Measurements from ENCODE around the gene CFAP54. TPM values are rescaled to one million over a fixed set of nuclear protein-coding genes. Genes with fewer than 3 reads are reported as not detected.

CFAP54 gene
- total RNA-seq, 1 experiment from 2014 or later, result 0.09 TPM

DNA sequence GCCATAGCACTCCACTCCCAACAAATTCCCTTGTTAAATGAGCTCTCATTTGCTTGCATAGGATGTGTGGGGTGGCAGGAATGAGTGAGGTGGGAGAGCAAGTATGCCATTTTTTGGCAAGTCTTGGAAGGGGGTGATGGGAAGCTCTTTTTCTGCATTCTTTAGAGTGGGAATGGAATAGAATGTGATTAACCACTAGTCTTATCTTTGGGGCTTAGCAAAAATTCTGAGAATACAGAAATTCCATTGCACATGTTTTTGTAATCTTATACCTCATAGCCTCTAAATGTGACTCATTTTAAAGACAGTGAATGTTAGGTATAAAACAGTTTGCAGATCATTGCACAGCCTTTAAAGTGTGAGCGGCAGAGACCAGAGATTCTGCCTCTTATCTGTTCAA is 389.3 kb downstream of the CFAP54 start:
- ChIA-PET CTCF (no interaction called here), POLR2A (no interaction called here)
- H3K27ac Mint-ChIP-seq, result no peak overlapping the region
- ATAC-seq (no peak), DNase-seq (ENCODE audit: low spot score) (no peak)
- H3K4me3 Mint-ChIP-seq, result no peak overlapping the region
- no peak for TF ChIP-seq NFATC4 (CRISPR knock-in tag; IDR thresholded peaks at IDR 0.05)
- no peak for TF ChIP-seq GRHL2 (CRISPR knock-in tag; IDR thresholded peaks at IDR 0.05; ENCODE audit: insufficient replicate concordance, severe bottlenecking)
- no peaks in the 10 kb centered on the region for H3K4me1 Mint-ChIP-seq
- peaks cover 9% of the 10 kb centered on the region for H3K9me3 Mint-ChIP-seq
- no peaks in the 10 kb centered on the region for H3K36me3 Mint-ChIP-seq
- no peaks in the 10 kb centered on the region for H3K27me3 Mint-ChIP-seq (ENCODE audit: low read depth)

DNA sequence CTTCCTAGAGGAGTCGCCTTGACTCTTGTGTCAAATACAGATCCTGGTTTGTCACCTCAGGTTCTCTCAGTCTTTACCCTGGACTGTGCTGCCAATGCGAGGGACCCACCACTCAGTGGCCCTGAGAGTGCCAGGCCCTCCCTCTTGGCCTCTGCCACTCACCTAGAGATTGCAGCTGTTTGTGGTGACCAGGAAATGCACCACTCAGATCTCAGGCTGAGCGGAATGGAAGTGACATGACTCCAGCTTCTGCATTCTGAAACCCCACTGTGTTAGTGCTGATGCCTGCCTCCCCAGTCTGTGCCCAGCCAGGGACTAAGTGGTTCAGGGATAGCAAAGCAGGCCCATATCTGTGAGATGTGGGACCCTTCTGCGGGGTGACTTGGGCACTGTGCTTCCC is 389.9 kb downstream of the CFAP54 start:
- H3K4me3 Mint-ChIP-seq, result no peak overlapping the region
- ATAC-seq (no peak), DNase-seq (ENCODE audit: low spot score) (no peak)
- no peaks in the 10 kb centered on the region for H3K36me3 Mint-ChIP-seq
- TF ChIP-seq, protein P1, sequence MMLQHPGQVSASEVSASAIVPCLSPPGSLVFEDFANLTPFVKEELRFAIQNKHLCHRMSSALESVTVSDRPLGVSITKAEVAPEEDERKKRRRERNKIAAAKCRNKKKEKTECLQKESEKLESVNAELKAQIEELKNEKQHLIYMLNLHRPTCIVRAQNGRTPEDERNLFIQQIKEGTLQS (CRISPR knock-in tag; conservative IDR thresholded peaks at IDR 0.05), result no peak
- TF ChIP-seq, protein P2, sequence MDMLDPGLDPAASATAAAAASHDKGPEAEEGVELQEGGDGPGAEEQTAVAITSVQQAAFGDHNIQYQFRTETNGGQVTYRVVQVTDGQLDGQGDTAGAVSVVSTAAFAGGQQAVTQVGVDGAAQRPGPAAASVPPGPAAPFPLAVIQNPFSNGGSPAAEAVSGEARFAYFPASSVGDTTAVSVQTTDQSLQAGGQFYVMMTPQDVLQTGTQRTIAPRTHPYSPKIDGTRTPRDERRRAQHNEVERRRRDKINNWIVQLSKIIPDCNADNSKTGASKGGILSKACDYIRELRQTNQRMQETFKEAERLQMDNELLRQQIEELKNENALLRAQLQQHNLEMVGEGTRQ (CRISPR knock-in tag; IDR thresholded peaks at IDR 0.05), result no peak
- no peak for TF ChIP-seq ETV6 (CRISPR knock-in tag; IDR thresholded peaks at IDR 0.05)
- TF ChIP-seq ZNF396 (CRISPR knock-in tag; IDR thresholded peaks at IDR 0.05; ENCODE audit: borderline replicate concordance), result no peak
- no peak for TF ChIP-seq JUN (CRISPR knock-in tag; IDR thresholded peaks at IDR 0.05)
- TF ChIP-seq, protein P3, sequence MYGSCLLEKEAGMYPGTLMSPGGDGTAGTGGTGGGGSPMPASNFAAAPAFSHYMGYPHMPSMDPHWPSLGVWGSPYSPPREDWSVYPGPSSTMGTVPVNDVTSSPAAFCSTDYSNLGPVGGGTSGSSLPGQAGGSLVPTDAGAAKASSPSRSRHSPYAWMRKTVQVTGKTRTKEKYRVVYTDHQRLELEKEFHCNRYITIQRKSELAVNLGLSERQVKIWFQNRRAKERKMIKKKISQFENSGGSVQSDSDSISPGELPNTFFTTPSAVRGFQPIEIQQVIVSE (CRISPR knock-in tag; IDR thresholded peaks at IDR 0.05; ENCODE audit: borderline replicate concordance), result no peak
- TF ChIP-seq, protein P4, sequence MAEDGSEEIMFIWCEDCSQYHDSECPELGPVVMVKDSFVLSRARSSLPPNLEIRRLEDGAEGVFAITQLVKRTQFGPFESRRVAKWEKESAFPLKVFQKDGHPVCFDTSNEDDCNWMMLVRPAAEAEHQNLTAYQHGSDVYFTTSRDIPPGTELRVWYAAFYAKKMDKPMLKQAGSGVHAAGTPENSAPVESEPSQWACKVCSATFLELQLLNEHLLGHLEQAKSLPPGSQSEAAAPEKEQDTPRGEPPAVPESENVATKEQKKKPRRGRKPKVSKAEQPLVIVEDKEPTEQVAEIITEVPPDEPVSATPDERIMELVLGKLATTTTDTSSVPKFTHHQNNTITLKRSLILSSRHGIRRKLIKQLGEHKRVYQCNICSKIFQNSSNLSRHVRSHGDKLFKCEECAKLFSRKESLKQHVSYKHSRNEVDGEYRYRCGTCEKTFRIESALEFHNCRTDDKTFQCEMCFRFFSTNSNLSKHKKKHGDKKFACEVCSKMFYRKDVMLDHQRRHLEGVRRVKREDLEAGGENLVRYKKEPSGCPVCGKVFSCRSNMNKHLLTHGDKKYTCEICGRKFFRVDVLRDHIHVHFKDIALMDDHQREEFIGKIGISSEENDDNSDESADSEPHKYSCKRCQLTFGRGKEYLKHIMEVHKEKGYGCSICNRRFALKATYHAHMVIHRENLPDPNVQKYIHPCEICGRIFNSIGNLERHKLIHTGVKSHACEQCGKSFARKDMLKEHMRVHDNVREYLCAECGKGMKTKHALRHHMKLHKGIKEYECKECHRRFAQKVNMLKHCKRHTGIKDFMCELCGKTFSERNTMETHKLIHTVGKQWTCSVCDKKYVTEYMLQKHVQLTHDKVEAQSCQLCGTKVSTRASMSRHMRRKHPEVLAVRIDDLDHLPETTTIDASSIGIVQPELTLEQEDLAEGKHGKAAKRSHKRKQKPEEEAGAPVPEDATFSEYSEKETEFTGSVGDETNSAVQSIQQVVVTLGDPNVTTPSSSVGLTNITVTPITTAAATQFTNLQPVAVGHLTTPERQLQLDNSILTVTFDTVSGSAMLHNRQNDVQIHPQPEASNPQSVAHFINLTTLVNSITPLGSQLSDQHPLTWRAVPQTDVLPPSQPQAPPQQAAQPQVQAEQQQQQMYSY (CRISPR knock-in tag; IDR thresholded peaks at IDR 0.05), result no peak
- TF ChIP-seq CREB1 (CRISPR knock-in tag; IDR thresholded peaks at IDR 0.05), result no peak
- TF ChIP-seq KAT7 (CRISPR knock-in tag; IDR thresholded peaks at IDR 0.05; ENCODE audit: borderline replicate concordance), result no peak
- no peak for TF ChIP-seq JAZF1 (CRISPR knock-in tag; IDR thresholded peaks at IDR 0.05)
- TF ChIP-seq, protein P5, sequence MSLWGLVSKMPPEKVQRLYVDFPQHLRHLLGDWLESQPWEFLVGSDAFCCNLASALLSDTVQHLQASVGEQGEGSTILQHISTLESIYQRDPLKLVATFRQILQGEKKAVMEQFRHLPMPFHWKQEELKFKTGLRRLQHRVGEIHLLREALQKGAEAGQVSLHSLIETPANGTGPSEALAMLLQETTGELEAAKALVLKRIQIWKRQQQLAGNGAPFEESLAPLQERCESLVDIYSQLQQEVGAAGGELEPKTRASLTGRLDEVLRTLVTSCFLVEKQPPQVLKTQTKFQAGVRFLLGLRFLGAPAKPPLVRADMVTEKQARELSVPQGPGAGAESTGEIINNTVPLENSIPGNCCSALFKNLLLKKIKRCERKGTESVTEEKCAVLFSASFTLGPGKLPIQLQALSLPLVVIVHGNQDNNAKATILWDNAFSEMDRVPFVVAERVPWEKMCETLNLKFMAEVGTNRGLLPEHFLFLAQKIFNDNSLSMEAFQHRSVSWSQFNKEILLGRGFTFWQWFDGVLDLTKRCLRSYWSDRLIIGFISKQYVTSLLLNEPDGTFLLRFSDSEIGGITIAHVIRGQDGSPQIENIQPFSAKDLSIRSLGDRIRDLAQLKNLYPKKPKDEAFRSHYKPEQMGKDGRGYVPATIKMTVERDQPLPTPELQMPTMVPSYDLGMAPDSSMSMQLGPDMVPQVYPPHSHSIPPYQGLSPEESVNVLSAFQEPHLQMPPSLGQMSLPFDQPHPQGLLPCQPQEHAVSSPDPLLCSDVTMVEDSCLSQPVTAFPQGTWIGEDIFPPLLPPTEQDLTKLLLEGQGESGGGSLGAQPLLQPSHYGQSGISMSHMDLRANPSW (CRISPR knock-in tag; conservative IDR thresholded peaks at IDR 0.05; ENCODE audit: low read depth), result no peak
- TF ChIP-seq MYBL2 (CRISPR knock-in tag; IDR thresholded peaks at IDR 0.05), result no peak
- TF ChIP-seq, protein P6, sequence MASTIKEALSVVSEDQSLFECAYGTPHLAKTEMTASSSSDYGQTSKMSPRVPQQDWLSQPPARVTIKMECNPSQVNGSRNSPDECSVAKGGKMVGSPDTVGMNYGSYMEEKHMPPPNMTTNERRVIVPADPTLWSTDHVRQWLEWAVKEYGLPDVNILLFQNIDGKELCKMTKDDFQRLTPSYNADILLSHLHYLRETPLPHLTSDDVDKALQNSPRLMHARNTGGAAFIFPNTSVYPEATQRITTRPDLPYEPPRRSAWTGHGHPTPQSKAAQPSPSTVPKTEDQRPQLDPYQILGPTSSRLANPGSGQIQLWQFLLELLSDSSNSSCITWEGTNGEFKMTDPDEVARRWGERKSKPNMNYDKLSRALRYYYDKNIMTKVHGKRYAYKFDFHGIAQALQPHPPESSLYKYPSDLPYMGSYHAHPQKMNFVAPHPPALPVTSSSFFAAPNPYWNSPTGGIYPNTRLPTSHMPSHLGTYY (CRISPR knock-in tag; IDR thresholded peaks at IDR 0.05), result no peak
- TF ChIP-seq, protein P7, sequence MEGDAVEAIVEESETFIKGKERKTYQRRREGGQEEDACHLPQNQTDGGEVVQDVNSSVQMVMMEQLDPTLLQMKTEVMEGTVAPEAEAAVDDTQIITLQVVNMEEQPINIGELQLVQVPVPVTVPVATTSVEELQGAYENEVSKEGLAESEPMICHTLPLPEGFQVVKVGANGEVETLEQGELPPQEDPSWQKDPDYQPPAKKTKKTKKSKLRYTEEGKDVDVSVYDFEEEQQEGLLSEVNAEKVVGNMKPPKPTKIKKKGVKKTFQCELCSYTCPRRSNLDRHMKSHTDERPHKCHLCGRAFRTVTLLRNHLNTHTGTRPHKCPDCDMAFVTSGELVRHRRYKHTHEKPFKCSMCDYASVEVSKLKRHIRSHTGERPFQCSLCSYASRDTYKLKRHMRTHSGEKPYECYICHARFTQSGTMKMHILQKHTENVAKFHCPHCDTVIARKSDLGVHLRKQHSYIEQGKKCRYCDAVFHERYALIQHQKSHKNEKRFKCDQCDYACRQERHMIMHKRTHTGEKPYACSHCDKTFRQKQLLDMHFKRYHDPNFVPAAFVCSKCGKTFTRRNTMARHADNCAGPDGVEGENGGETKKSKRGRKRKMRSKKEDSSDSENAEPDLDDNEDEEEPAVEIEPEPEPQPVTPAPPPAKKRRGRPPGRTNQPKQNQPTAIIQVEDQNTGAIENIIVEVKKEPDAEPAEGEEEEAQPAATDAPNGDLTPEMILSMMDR (IDR thresholded peaks at IDR 0.05), result no peak
- ChIA-PET CTCF (no interaction called here), POLR2A (no interaction called here)
- no peak overlapping the region for H3K27ac Mint-ChIP-seq
- no peaks in the 10 kb centered on the region for H3K27me3 Mint-ChIP-seq (ENCODE audit: low read depth)
- H3K9me3 Mint-ChIP-seq, result peaks cover 9% of the 10 kb centered on the region
- no peaks in the 10 kb centered on the region for H3K4me1 Mint-ChIP-seq
